Muscle layer of colon (tissue), 2 donors: Measurements from ENCODE around the gene SLC7A9.
"Not testable (repeated sequence)": the region's sequence is repeated elsewhere in the genome, so short reads cannot be mapped to it uniquely, and the experiment has no call there.

Experiments
- H3K27ac ChIP-seq: one replicate; pipeline ENCODE4 v1.7.0; 2013; ENCODE audit warnings: low read depth, mild to moderate bottlenecking, low read length, moderate library complexity
- H3K27me3 ChIP-seq, 2 donors: one replicate each; pipeline ENCODE4 v1.7.0; 2013; ENCODE audit warnings: low read length in 2 of 2, mild to moderate bottlenecking in 2 of 2; ENCODE audit not compliant: insufficient read depth in 2 of 2, control insufficient read depth in 1 of 2
- H3K36me3 ChIP-seq: one replicate; pipeline ENCODE4 v1.7.0; 2013; ENCODE audit warnings: mild to moderate bottlenecking, low read length; ENCODE audit not compliant: insufficient read depth
- H3K4me1 ChIP-seq: one replicate; pipeline ENCODE4 v1.7.0; 2013; ENCODE audit warnings: mild to moderate bottlenecking, low read length; ENCODE audit not compliant: insufficient read depth
- H3K4me3 ChIP-seq, 2 donors: one replicate each; pipeline ENCODE4 v1.7.0; 2013; ENCODE audit warnings: low read length in 2 of 2, low read depth in 1 of 2, mild to moderate bottlenecking in 1 of 2, moderate library complexity in 1 of 2
- H3K9ac ChIP-seq: one replicate; pipeline ENCODE4 v1.7.0; 2013; ENCODE audit warnings: low read length
- H3K9me3 ChIP-seq: one replicate; pipeline ENCODE4 v1.7.0; 2013; ENCODE audit warnings: mild to moderate bottlenecking, low read length
- donor health status: abdominal sarcoma.
- donor health status: Adenocarcinoma of cecum.

The SLC7A9 gene

DNA sequence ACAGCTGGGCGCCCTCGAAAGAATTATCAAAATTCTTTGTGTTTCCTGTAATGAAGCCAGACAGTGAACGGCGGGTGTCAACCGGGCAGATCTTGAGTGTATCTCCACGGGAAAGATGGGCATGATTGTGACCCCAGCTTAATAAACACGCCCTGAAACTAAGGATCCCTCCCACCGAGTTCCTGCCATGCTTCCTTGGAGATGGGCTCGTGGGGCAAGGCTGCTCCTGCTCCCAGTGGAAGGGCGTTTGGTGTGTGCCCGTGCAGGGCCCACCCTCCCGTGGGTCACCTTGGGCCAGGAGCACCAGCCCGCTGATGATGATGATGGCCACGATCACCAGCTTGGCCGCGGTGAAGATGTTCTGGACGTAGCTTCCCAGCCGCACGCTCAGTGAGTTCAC is 7.4 kb downstream of the SLC7A9 start:
- H3K9me3 ChIP-seq: no peaks in the 10 kb centered on the region
- H3K27me3 ChIP-seq: no peaks in the 10 kb centered on the region
- H3K36me3 ChIP-seq: no peaks in the 10 kb centered on the region
- H3K4me1 ChIP-seq: no peaks in the 10 kb centered on the region
- H3K9ac ChIP-seq: no peak overlapping the region
- no peak overlapping the region for H3K4me3 ChIP-seq
- H3K27ac ChIP-seq: no peak overlapping the region

DNA sequence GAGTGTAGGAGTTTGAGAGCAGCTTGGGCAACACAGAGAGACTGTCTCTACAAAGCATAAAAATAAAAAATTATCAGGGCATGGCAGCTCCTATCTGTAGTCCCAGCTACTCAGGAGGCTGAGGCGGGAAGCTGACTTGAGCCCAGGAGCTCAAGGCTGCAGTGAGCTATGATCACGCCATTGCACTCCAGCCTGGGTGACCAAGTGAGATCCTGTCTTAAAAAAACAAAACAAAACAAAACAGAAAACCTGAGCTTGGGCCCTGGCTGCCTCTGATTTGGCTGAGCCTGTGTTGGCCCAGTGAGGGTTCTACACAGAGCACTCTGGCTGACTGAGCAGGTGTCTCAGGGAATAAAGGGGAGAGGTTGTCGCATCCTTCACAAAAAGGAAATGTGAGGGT is 8.0 kb downstream of the SLC7A9 start:
- no peak overlapping the region for H3K4me3 ChIP-seq
- no peaks in the 10 kb centered on the region for H3K4me1 ChIP-seq
- H3K27ac ChIP-seq: no peak overlapping the region
- no peaks in the 10 kb centered on the region for H3K36me3 ChIP-seq
- H3K27me3 ChIP-seq: no peaks in the 10 kb centered on the region
- no peaks in the 10 kb centered on the region for H3K9me3 ChIP-seq
- H3K9ac ChIP-seq: no peak overlapping the region

GRCh38 chr19:32859591-32859990 is 10.0 kb downstream of the SLC7A9 start:
- no peaks in the 10 kb centered on the region for H3K36me3 ChIP-seq
- no peaks in the 10 kb centered on the region for H3K4me1 ChIP-seq
- H3K4me3 ChIP-seq: no peak overlapping the region
- H3K9ac ChIP-seq: no peak overlapping the region
- no peaks in the 10 kb centered on the region for H3K27me3 ChIP-seq
- no peaks in the 10 kb centered on the region for H3K9me3 ChIP-seq
- H3K27ac ChIP-seq: no peak overlapping the region

DNA sequence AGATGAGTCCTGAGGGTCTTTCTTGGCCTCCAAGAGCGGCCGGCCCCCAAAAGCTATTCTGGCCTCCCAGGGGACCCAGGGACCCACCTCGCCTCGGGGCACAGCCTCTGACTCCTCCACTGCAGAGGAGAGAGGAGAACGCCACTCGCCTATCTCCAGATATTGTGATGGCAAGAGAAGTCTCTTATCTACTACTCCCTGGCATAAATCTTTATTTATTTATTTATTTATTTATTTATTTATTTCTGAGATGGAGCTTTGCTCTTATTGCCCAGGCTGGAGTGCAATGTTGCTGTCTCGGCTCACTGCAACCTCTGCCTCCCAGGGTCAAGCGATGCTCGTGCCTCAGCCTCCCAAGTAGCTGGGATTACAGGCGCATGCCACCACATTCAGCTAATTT is 11.0 kb downstream of the SLC7A9 start:
- Histone ChIP-seq H3K9ac (no peak overlapping the region), H3K27ac (no peak overlapping the region), H3K4me3 (no peak overlapping the region), H3K27me3 (no peaks in the 10 kb centered on the region), H3K4me1 (no peaks in the 10 kb centered on the region), H3K9me3 (no peaks in the 10 kb centered on the region), H3K36me3 (no peaks in the 10 kb centered on the region)

- Histone ChIP-seq H3K9me3 (no peaks in the 10 kb centered on the region), H3K36me3 (no peaks in the 10 kb centered on the region), H3K4me1 (no peaks in the 10 kb centered on the region)
These were observed 11.4 kb downstream of the SLC7A9 start for GRCh38 chr19:32858155-32858554.

GRCh38 chr19:32857584-32857983 is 12.0 kb downstream of the SLC7A9 start:
- Histone ChIP-seq H3K36me3 (no peaks in the 10 kb centered on the region), H3K9me3 (no peaks in the 10 kb centered on the region), H3K9ac (no peak overlapping the region), H3K4me3 (no peak overlapping the region), H3K27me3 (no peaks in the 10 kb centered on the region), H3K27ac (no peak overlapping the region), H3K4me1 (no peaks in the 10 kb centered on the region)

More at GRCh38 chr19:32858155-32858554, 11.4 kb downstream of the SLC7A9 start:
- Histone ChIP-seq H3K9ac (no peak overlapping the region), H3K27ac (no peak overlapping the region), H3K27me3 (no peaks in the 10 kb centered on the region), H3K4me3 (no peak overlapping the region)

- not testable (repeated sequence) for H3K4me1 ChIP-seq, H3K27me3 ChIP-seq, H3K9me3 ChIP-seq, H3K4me3 ChIP-seq, H3K9ac ChIP-seq, H3K36me3 ChIP-seq, H3K27ac ChIP-seq
These were observed 12.7 kb downstream of the SLC7A9 start for GRCh38 chr19:32856818-32857217.

GRCh38 chr19:32852216-32852615 is 17.4 kb downstream of the SLC7A9 start:
- H3K9me3 ChIP-seq: no peaks in the 10 kb centered on the region
- no peak overlapping the region for H3K27ac ChIP-seq
- no peaks in the 10 kb centered on the region for H3K27me3 ChIP-seq
- H3K36me3 ChIP-seq: no peaks in the 10 kb centered on the region
- no peaks in the 10 kb centered on the region for H3K4me1 ChIP-seq
- no peak overlapping the region for H3K9ac ChIP-seq
- no peak overlapping the region for H3K4me3 ChIP-seq

DNA sequence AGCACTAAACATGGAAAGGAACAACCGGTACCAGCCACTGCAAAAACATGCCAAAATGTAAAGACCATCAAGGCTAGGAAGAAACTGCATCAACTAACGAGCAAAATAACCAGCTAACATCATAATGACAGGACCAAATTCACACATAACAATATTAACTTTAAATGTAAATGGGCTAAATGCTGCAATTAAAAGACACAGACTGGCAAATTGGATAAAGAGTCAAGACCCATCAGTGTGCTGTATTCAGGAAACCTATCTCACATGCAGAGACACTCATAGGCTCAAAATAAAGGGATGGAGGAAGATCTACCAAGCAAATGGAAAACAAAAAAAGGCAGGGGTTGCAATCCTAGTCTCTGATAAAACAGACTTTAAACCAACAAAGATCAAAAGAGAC is 21.5 kb downstream of the SLC7A9 start:
- H3K36me3 ChIP-seq, H3K9me3 ChIP-seq, H3K4me3 ChIP-seq, H3K9ac ChIP-seq, H3K27me3 ChIP-seq, H3K27ac ChIP-seq, H3K4me1 ChIP-seq: not testable (repeated sequence)

GRCh38 chr19:32843716-32844245 is 25.8 kb downstream of the SLC7A9 start:
- H3K9ac ChIP-seq: no peak overlapping the region
- no peak overlapping the region for H3K4me3 ChIP-seq
- H3K27me3 ChIP-seq: no peaks in the 10 kb centered on the region
- no peaks in the 10 kb centered on the region for H3K4me1 ChIP-seq
- H3K27ac ChIP-seq: no peak overlapping the region
- H3K9me3 ChIP-seq: no peaks in the 10 kb centered on the region
- H3K36me3 ChIP-seq: no peaks in the 10 kb centered on the region

GRCh38 chr19:32842061-32842460 is 27.5 kb downstream of the SLC7A9 start:
- Histone ChIP-seq H3K9ac (no peak overlapping the region), H3K9me3 (no peaks in the 10 kb centered on the region), H3K36me3 (no peaks in the 10 kb centered on the region), H3K4me3 (no peak overlapping the region), H3K4me1 (no peaks in the 10 kb centered on the region), H3K27ac (no peak overlapping the region), H3K27me3 (no peaks in the 10 kb centered on the region)

DNA sequence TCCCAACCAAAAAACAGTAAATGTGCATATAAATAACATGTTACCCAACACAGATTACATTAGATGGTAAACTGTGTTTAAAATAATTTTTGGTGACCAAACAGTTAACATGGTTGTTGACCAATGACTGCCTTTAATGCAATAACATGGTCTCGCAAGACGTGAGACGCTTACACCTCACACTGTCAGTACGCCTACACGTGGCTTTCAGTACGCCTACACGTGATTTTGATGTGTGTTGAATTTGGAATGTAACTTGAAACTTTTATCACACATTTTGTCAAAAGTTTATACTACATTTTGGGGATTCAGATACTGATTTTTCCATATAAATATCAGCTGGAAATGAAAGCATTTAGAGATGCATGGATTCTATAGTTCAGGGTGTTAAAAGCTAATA is 32.0 kb downstream of the SLC7A9 start:
- Histone ChIP-seq H3K4me1 (no peaks in the 10 kb centered on the region), H3K9ac (no peak overlapping the region), H3K9me3 (no peaks in the 10 kb centered on the region)

More for the DNA sequence above, 32.0 kb downstream of the SLC7A9 start:
- H3K27me3 ChIP-seq: no peaks in the 10 kb centered on the region
- H3K4me3 ChIP-seq: no peak overlapping the region
- no peaks in the 10 kb centered on the region for H3K36me3 ChIP-seq
- no peak overlapping the region for H3K27ac ChIP-seq
